HEK293 (cell line): ENCODE data around the gene PCBP3.

ENCODE experiments used
- CTCF ChIA-PET: fragments of 350-600 bp; formaldehyde crosslinking; extraction: SDS; loops from one replicate; lab custom pipeline; 2021; ENCODE audit warnings: antibody characterized with exemption; lab: Yijun Ruan, JAX
- POLR2A ChIA-PET: fragments of 300-600 bp; formaldehyde crosslinking; extraction: SDS; loops from one replicate; lab custom pipeline; 2020; ENCODE audit warnings: antibody characterized with exemption, inconsistent platforms; lab: Yijun Ruan, JAX
- H3K27ac ChIP-seq: fragments of 200-500 bp; sonication (Bioruptor generic); 2 replicates; pipeline ENCODE4 v1.5.1; 2014; ENCODE audit warnings: low read depth, low read length, control low read depth, inconsistent platforms; ENCODE audit errors: extremely low read depth
- H3K36me3 ChIP-seq, 2 experiments: fragments of 200-500 bp in 1 of 2; sonication (Bioruptor generic) in 1 of 2; 1 replicate in 1 of 2; 2 replicates in 1 of 2; pipeline ENCODE4 v1.5.1; 2014 to 2017; ENCODE audit warnings: inconsistent platforms in 2 of 2, low read length in 2 of 2; ENCODE audit not compliant: control insufficient read depth in 2 of 2, insufficient read depth in 1 of 2
- H3K4me1 ChIP-seq: fragments of 200-500 bp; sonication (Bioruptor generic); 2 replicates; pipeline ENCODE4 v1.5.1; 2014; ENCODE audit warnings: mild to moderate bottlenecking, low read length, inconsistent platforms; ENCODE audit not compliant: control insufficient read depth, insufficient read depth
- H3K4me3 ChIP-seq: 2 replicates; pipeline ENCODE4 v1.5.1; 2011; ENCODE audit warnings: low read depth, mild to moderate bottlenecking, control low read depth, low read length, moderate library complexity
- H3K9me3 ChIP-seq: fragments of 200-500 bp; sonication (Bioruptor generic); 2 replicates; pipeline ENCODE4 v1.5.1; 2014; ENCODE audit warnings: low read depth, low read length, inconsistent platforms; ENCODE audit not compliant: control insufficient read depth, insufficient read depth
- CTCF ChIP-seq: fragments of 450-650 bp; formaldehyde crosslinking; IDR thresholded peaks from 2 replicates; pipeline ENCODE4 v1.5.1; 2016; ENCODE audit warnings: missing biosample characterization, missing genetic modification characterization
- FEZF1 ChIP-seq: fragments of 450-650 bp; formaldehyde crosslinking; IDR thresholded peaks from 2 replicates; pipeline ENCODE4 v1.5.1; 2016; ENCODE audit warnings: missing biosample characterization, missing genetic modification characterization
- PATZ1 ChIP-seq: fragments of 450-650 bp; formaldehyde crosslinking; IDR thresholded peaks from 2 replicates; pipeline ENCODE4 v1.5.1; 2016; ENCODE audit warnings: missing biosample characterization, missing genetic modification characterization
- PRDM1 ChIP-seq: fragments of 450-650 bp; formaldehyde crosslinking; IDR thresholded peaks from 2 replicates; pipeline ENCODE4; 2016; ENCODE audit warnings: missing biosample characterization, missing genetic modification characterization
- RBAK ChIP-seq: fragments of 450-650 bp; formaldehyde crosslinking; IDR thresholded peaks from 2 replicates; pipeline ENCODE4 v1.5.1; 2016; ENCODE audit warnings: missing biosample characterization, missing genetic modification characterization
- SALL2 ChIP-seq: fragments of 450-650 bp; formaldehyde crosslinking; IDR thresholded peaks from 2 replicates; pipeline ENCODE4 v1.5.0; 2017; ENCODE audit warnings: missing biosample characterization, mild to moderate bottlenecking, missing genetic modification characterization, borderline replicate concordance
- ZBTB8A ChIP-seq: fragments of 450-650 bp; formaldehyde crosslinking; IDR thresholded peaks from 2 replicates; pipeline ENCODE4 v1.5.1; 2016; ENCODE audit warnings: missing biosample characterization, missing genetic modification characterization
- ZEB2 ChIP-seq: fragments of 450-650 bp; formaldehyde crosslinking; IDR thresholded peaks from 2 replicates; pipeline ENCODE4 v1.5.1; 2016; ENCODE audit warnings: missing biosample characterization, missing genetic modification characterization
- ZNF266 ChIP-seq: fragments of 450-650 bp; formaldehyde crosslinking; IDR thresholded peaks from 2 replicates; pipeline ENCODE4 v1.5.1; 2016; ENCODE audit warnings: missing biosample characterization, missing genetic modification characterization, low read depth
- ZNF324 ChIP-seq: fragments of 450-650 bp; formaldehyde crosslinking; IDR thresholded peaks from 2 replicates; pipeline ENCODE4 v1.5.1; 2016; ENCODE audit warnings: missing biosample characterization, missing genetic modification characterization
- ZNF394 ChIP-seq: fragments of 450-650 bp; formaldehyde crosslinking; IDR thresholded peaks from 2 replicates; pipeline ENCODE4 v1.5.1; 2016; ENCODE audit warnings: missing biosample characterization, missing genetic modification characterization, mild to moderate bottlenecking, moderate library complexity, borderline replicate concordance
- ZNF398 ChIP-seq: fragments of 450-650 bp; formaldehyde crosslinking; IDR thresholded peaks from 2 replicates; pipeline ENCODE4 v1.5.1; 2017; ENCODE audit warnings: missing biosample characterization, missing genetic modification characterization
- ZNF571 ChIP-seq: fragments of 450-650 bp; formaldehyde crosslinking; IDR thresholded peaks from 2 replicates; pipeline ENCODE4 v1.5.0; 2017; ENCODE audit warnings: missing biosample characterization, missing genetic modification characterization
- ZNF621 ChIP-seq: fragments of 450-650 bp; formaldehyde crosslinking; IDR thresholded peaks from 2 replicates; pipeline ENCODE4 v1.5.1; 2017; ENCODE audit warnings: missing biosample characterization, missing genetic modification characterization
- ZNF624 ChIP-seq: fragments of 450-650 bp; formaldehyde crosslinking; IDR thresholded peaks from 2 replicates; pipeline ENCODE4 v1.5.1; 2017; ENCODE audit warnings: missing biosample characterization, missing genetic modification characterization
- ZNF660 ChIP-seq: fragments of 450-650 bp; IDR thresholded peaks from 2 replicates; pipeline ENCODE4 v1.5.1; 2018; ENCODE audit warnings: missing biosample characterization, mild to moderate bottlenecking, missing genetic modification characterization
- ZNF670 ChIP-seq: fragments of 450-650 bp; formaldehyde crosslinking; IDR thresholded peaks from 2 replicates; pipeline ENCODE4 v1.5.1; 2016; ENCODE audit warnings: missing biosample characterization, missing genetic modification characterization, low read depth
- TF ChIP-seq, protein P1 (sequence below): fragments of 450-650 bp; formaldehyde crosslinking; IDR thresholded peaks from 2 replicates; pipeline ENCODE4 v1.5.1; 2016; ENCODE audit warnings: missing biosample characterization, missing genetic modification characterization

PCBP3 gene

GRCh38 chr21:45704311-45705108, 61.0 kb downstream of the PCBP3 start:
- no peaks in the 10 kb centered on the region for H3K4me1 ChIP-seq
- ChIA-PET POLR2A (no interaction called here), CTCF (no interaction called here)
- no peaks in the 10 kb centered on the region for H3K9me3 ChIP-seq
- no peak overlapping the region for H3K4me3 ChIP-seq
- H3K27ac ChIP-seq = no peak overlapping the region
- H3K36me3 ChIP-seq = no peaks in the 10 kb centered on the region
- no peak for TF ChIP-seq ZNF660 (tag by site-specific recombination)
- TF ChIP-seq, protein P1, sequence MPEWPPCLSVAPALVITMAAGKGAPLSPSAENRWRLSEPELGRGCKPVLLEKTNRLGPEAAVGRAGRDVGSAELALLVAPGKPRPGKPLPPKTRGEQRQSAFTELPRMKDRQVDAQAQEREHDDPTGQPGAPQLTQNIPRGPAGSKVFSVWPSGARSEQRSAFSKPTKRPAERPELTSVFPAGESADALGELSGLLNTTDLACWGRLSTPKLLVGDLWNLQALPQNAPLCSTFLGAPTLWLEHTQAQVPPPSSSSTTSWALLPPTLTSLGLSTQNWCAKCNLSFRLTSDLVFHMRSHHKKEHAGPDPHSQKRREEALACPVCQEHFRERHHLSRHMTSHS = no peak
- TF ChIP-seq SALL2 (tag by site-specific recombination) = no peak
- TF ChIP-seq ZNF624 (tag by site-specific recombination) = no peak

- no peaks in the 10 kb centered on the region for H3K36me3 ChIP-seq
- peak; percentile 76 for TF ChIP-seq ZNF398
- TF ChIP-seq CTCF = 0 out of 2 replicates have a peak, but pooled peaks have one; percentile 11
- peak; percentile 43; the same call in 1 of the 2 replicates for TF ChIP-seq PRDM1 (tag by site-specific recombination)
- TF ChIP-seq ZNF571 (tag by site-specific recombination) = no peak
- no peak for TF ChIP-seq FEZF1
- POLR2A ChIA-PET = no interaction called here
- no peaks in the 10 kb centered on the region for H3K4me1 ChIP-seq
- CTCF ChIA-PET = no interaction called here
- no peak overlapping the region for H3K27ac ChIP-seq
- H3K9me3 ChIP-seq = no peaks in the 10 kb centered on the region
- no peak overlapping the region for H3K4me3 ChIP-seq
These were observed 62.8 kb downstream of the PCBP3 start for GRCh38 chr21:45706299-45706698.

DNA sequence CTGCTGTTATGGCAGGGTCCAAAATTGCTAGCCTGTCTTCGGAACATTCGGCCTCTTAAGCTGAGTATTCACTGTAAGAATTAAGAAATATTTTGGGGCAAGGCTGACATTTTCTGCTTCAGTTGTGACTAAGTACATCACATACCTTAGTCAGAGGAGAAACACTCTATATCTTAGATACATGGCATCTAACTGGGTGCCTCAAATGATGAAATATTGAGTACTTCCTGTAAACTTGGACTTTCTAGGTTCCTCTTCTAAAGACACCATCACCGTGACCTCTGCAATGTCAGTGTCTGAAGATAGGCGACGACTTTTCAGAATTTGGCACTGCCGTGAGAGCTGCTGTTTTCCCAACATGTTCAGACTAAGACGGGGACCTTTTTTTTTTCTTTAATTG, 65.6 kb downstream of the PCBP3 start:
- no peak for TF ChIP-seq ZNF394 (tag by site-specific recombination)
- no peaks in the 10 kb centered on the region for H3K36me3 ChIP-seq
- ChIA-PET CTCF (interaction anchor here (0.6 to 1.7 kb wide), 3 partner anchors 153 to 212 kb away, joined by 4 to 7 read pairs (median 5); no protein-coding TSS in a partner anchor), POLR2A (no interaction called here)
- no peak overlapping the region for H3K27ac ChIP-seq
- no peaks in the 10 kb centered on the region for H3K4me1 ChIP-seq
- H3K4me3 ChIP-seq = no peak overlapping the region
- no peaks in the 10 kb centered on the region for H3K9me3 ChIP-seq

GRCh38 chr21:45709696-45710268, 66.3 kb downstream of the PCBP3 start:
- Histone ChIP-seq H3K4me1 (no peaks in the 10 kb centered on the region), H3K4me3 (no peak overlapping the region), H3K36me3 (no peaks in the 10 kb centered on the region), H3K27ac (no peak overlapping the region), H3K9me3 (no peaks in the 10 kb centered on the region)
- CTCF ChIA-PET = interaction anchor here (0.6 kb wide), 1 partner anchor 154 kb away, joined by 4 read pairs; no protein-coding TSS in a partner anchor
- POLR2A ChIA-PET = no interaction called here
- no peak for TF ChIP-seq ZNF621
- TF ChIP-seq ZBTB8A (tag by site-specific recombination) = no peak
- no peak for TF ChIP-seq ZNF266 (tag by site-specific recombination)
- no peak for TF ChIP-seq PATZ1 (tag by site-specific recombination)
- TF ChIP-seq ZNF324 (tag by site-specific recombination) = no peak
- no peak for TF ChIP-seq ZNF398
- TF ChIP-seq RBAK (tag by site-specific recombination) = no peak
- TF ChIP-seq ZNF394 (tag by site-specific recombination) = no peak
- no peak for TF ChIP-seq ZEB2 (tag by site-specific recombination)
- no peak for TF ChIP-seq ZNF670 (tag by site-specific recombination)
